Measurements from ENCODE around the gene OR10T2. TPM values are rescaled to one million over a fixed set of nuclear protein-coding genes. Genes with fewer than 3 reads are reported as not detected.
"Not testable (repeated sequence)": the region's sequence is repeated elsewhere in the genome, so short reads cannot be mapped to it uniquely, and the experiment has no call there.

Gene OR10T2
- total RNA-seq, 2 donors from 2014 or later: not detected

- ATAC-seq (ENCODE audit: insufficient number of reproducible peaks, low FRiP score, low read depth) (no peak), DNase-seq (ENCODE audit: low spot score) (no peak)
- no peak for TF ChIP-seq CTCF (IDR thresholded peaks at IDR 0.05)
- Histone ChIP-seq H3K27me3 (replicated peaks; ENCODE audit: insufficient read depth) (no peaks in the 10 kb centered on the region), H3K4me1 (ENCODE audit: control insufficient read depth in 1 of 2, low read depth in 2 of 2) (no peaks in the 10 kb centered on the region), H3K36me3 (no peaks in the 10 kb centered on the region), H3K4me3 (no peak overlapping the region), H3K9me3 (no peaks in the 10 kb centered on the region), H3K27ac (no peak overlapping the region)
These were observed 41.8 kb downstream of the OR10T2 start for GRCh38 chr1:158357441-158357840.

- H3K9me3 ChIP-seq: no peaks in the 10 kb centered on the region
- DNase-seq (ENCODE audit: low spot score): no peak
- no peaks in the 10 kb centered on the region for H3K4me1 ChIP-seq (ENCODE audit: control insufficient read depth in 1 of 2, low read depth in 2 of 2)
- no peaks in the 10 kb centered on the region for H3K27me3 ChIP-seq (replicated peaks; ENCODE audit: insufficient read depth)
- no peak for TF ChIP-seq CTCF (IDR thresholded peaks at IDR 0.05)
- no peak overlapping the region for H3K4me3 ChIP-seq
- H3K27ac ChIP-seq: no peak overlapping the region
- no peak for ATAC-seq (ENCODE audit: insufficient number of reproducible peaks, low FRiP score, low read depth)
- no peaks in the 10 kb centered on the region for H3K36me3 ChIP-seq
These were observed 42.6 kb downstream of the OR10T2 start for GRCh38 chr1:158356616-158357015.

GRCh38 chr1:158355773-158356285, 43.4 kb downstream of the OR10T2 start:
- Histone ChIP-seq H3K9me3 (no peaks in the 10 kb centered on the region), H3K4me3 (no peak overlapping the region), H3K4me1 (ENCODE audit: control insufficient read depth in 1 of 2, low read depth in 2 of 2) (no peaks in the 10 kb centered on the region), H3K27ac (no peak overlapping the region), H3K27me3 (replicated peaks; ENCODE audit: insufficient read depth) (no peaks in the 10 kb centered on the region), H3K36me3 (no peaks in the 10 kb centered on the region)
- ATAC-seq (ENCODE audit: insufficient number of reproducible peaks, low FRiP score, low read depth) (no peak), DNase-seq (ENCODE audit: low spot score) (no peak)
- TF ChIP-seq CTCF (IDR thresholded peaks at IDR 0.05): no peak

GRCh38 chr1:158354255-158354654, 45.0 kb downstream of the OR10T2 start:
- DNase-seq (ENCODE audit: low spot score) (no peak), ATAC-seq (ENCODE audit: insufficient number of reproducible peaks, low FRiP score, low read depth) (no peak)
- H3K4me3 ChIP-seq: no peak overlapping the region
- H3K27me3 ChIP-seq (replicated peaks; ENCODE audit: insufficient read depth): no peaks in the 10 kb centered on the region
- no peaks in the 10 kb centered on the region for H3K9me3 ChIP-seq
- H3K36me3 ChIP-seq: no peaks in the 10 kb centered on the region
- no peaks in the 10 kb centered on the region for H3K4me1 ChIP-seq (ENCODE audit: control insufficient read depth in 1 of 2, low read depth in 2 of 2)
- no peak for TF ChIP-seq CTCF (IDR thresholded peaks at IDR 0.05)
- no peak overlapping the region for H3K27ac ChIP-seq

- Histone ChIP-seq H3K27ac (no peak within 1 kb of the TSS), H3K9me3 (no peaks in the 10 kb centered on the region), H3K4me1 (ENCODE audit: control insufficient read depth in 1 of 2, low read depth in 2 of 2) (no peaks in the 10 kb centered on the region), H3K27me3 (replicated peaks; ENCODE audit: insufficient read depth) (no peaks in the 10 kb centered on the region), H3K4me3 (no peak within 1 kb of the TSS), H3K36me3 (no peaks in the 10 kb centered on the region)
- DNase-seq (ENCODE audit: low spot score): no peak
- TF ChIP-seq CTCF (IDR thresholded peaks at IDR 0.05): no peak
- no peak for ATAC-seq (ENCODE audit: insufficient number of reproducible peaks, low FRiP score, low read depth)
These were observed 45.8 kb downstream of the OR10T2 start, which contains the start of gene CD1E for GRCh38 chr1:158353303-158354075. Gene CD1E (plus strand): TSS chr1:158353894. CDS start chr1:158353989, 95 bp downstream.

GRCh38 chr1:158348946-158349345, 50.3 kb downstream of the OR10T2 start:
- H3K27me3 ChIP-seq (replicated peaks; ENCODE audit: insufficient read depth); H3K27ac ChIP-seq; H3K4me1 ChIP-seq (ENCODE audit: control insufficient read depth in 1 of 2, low read depth in 2 of 2); H3K9me3 ChIP-seq; H3K36me3 ChIP-seq; DNase-seq (ENCODE audit: low spot score); H3K4me3 ChIP-seq; ATAC-seq (ENCODE audit: insufficient number of reproducible peaks, low FRiP score, low read depth): not testable (repeated sequence)
